Activated naive CD8-positive, alpha-beta T cell (primary cell): ENCODE results near the gene ACKR2.
"Not testable (repeated sequence)": the region's sequence is repeated elsewhere in the genome, so short reads cannot be mapped to it uniquely, and the experiment has no call there.

Source experiments
- H3K27ac Mint-ChIP-seq: one replicate; pipeline ENCODE4 v1.8.0; 2021; ENCODE audit warnings: mixed read lengths
- H3K27me3 Mint-ChIP-seq: one replicate; pipeline ENCODE4 v1.8.0; 2021; ENCODE audit warnings: mixed read lengths
- H3K36me3 Mint-ChIP-seq: one replicate; pipeline ENCODE4 v1.8.0; 2021; ENCODE audit warnings: mixed read lengths
- H3K4me1 Mint-ChIP-seq: one replicate; pipeline ENCODE4 v1.8.0; 2021; ENCODE audit warnings: low read depth, mixed read lengths
- H3K4me3 Mint-ChIP-seq: one replicate; pipeline ENCODE4 v1.8.0; 2021; ENCODE audit warnings: mild to moderate bottlenecking, mixed read lengths
- H3K9me3 Mint-ChIP-seq: one replicate; pipeline ENCODE4 v1.8.0; 2021; ENCODE audit warnings: low read depth, mixed read lengths

The ACKR2 gene

GRCh38 chr3:42790714-42791229 is 18.5 kb upstream of the ACKR2 start:
- no peak overlapping the region for H3K27ac Mint-ChIP-seq

GRCh38 chr3:42795621-42796181 is 13.5 kb upstream of the ACKR2 start:
- H3K27me3 Mint-ChIP-seq: no peaks in the 10 kb centered on the region
- H3K4me1 Mint-ChIP-seq: peaks cover 24% of the 10 kb centered on the region
- H3K27ac Mint-ChIP-seq: no peak overlapping the region
- H3K36me3 Mint-ChIP-seq: peaks cover 5% of the 10 kb centered on the region
- H3K9me3 Mint-ChIP-seq: no peaks in the 10 kb centered on the region
- no peak overlapping the region for H3K4me3 Mint-ChIP-seq

More at GRCh38 chr3:42790714-42791229, 18.5 kb upstream of the ACKR2 start:
- Mint-ChIP-seq H3K4me1 (peaks cover 11% of the 10 kb centered on the region), H3K4me3 (no peak overlapping the region), H3K36me3 (peaks cover 9% of the 10 kb centered on the region), H3K27me3 (no peaks in the 10 kb centered on the region), H3K9me3 (no peaks in the 10 kb centered on the region)

- Mint-ChIP-seq H3K36me3 (peaks cover 5% of the 10 kb centered on the region), H3K4me1 (peaks cover 27% of the 10 kb centered on the region), H3K4me3 (no peak overlapping the region), H3K27ac (no peak overlapping the region), H3K9me3 (no peaks in the 10 kb centered on the region), H3K27me3 (no peaks in the 10 kb centered on the region)
These were observed 12.8 kb upstream of the ACKR2 start for GRCh38 chr3:42796332-42796885.

GRCh38 chr3:42799376-42799775 is 9.9 kb upstream of the ACKR2 start:
- no peak overlapping the region for H3K27ac Mint-ChIP-seq
- no peaks in the 10 kb centered on the region for H3K36me3 Mint-ChIP-seq
- H3K4me3 Mint-ChIP-seq: no peak overlapping the region
- no peaks in the 10 kb centered on the region for H3K27me3 Mint-ChIP-seq
- no peaks in the 10 kb centered on the region for H3K9me3 Mint-ChIP-seq
- H3K4me1 Mint-ChIP-seq: peaks cover 45% of the 10 kb centered on the region

GRCh38 chr3:42800251-42800650 is 9.0 kb upstream of the ACKR2 start:
- H3K9me3 Mint-ChIP-seq: no peaks in the 10 kb centered on the region
- H3K27me3 Mint-ChIP-seq: no peaks in the 10 kb centered on the region
- no peak overlapping the region for H3K4me3 Mint-ChIP-seq
- no peaks in the 10 kb centered on the region for H3K36me3 Mint-ChIP-seq
- no peak overlapping the region for H3K27ac Mint-ChIP-seq
- H3K4me1 Mint-ChIP-seq: peaks cover 44% of the 10 kb centered on the region

GRCh38 chr3:42801048-42801620 is 8.1 kb upstream of the ACKR2 start:
- Mint-ChIP-seq H3K4me1 (peaks cover 40% of the 10 kb centered on the region), H3K4me3 (no peak overlapping the region), H3K27ac (no peak overlapping the region), H3K9me3 (no peaks in the 10 kb centered on the region), H3K36me3 (no peaks in the 10 kb centered on the region), H3K27me3 (peaks cover under 1% of the 10 kb centered on the region)

GRCh38 chr3:42801784-42802183 is 7.5 kb upstream of the ACKR2 start:
- Mint-ChIP-seq H3K4me3 (no peak overlapping the region), H3K4me1 (peaks cover 38% of the 10 kb centered on the region), H3K9me3 (no peaks in the 10 kb centered on the region), H3K27me3 (peaks cover 3% of the 10 kb centered on the region), H3K36me3 (no peaks in the 10 kb centered on the region), H3K27ac (no peak overlapping the region)

GRCh38 chr3:42802876-42803413 is 6.3 kb upstream of the ACKR2 start:
- H3K27me3 Mint-ChIP-seq: peaks cover 3% of the 10 kb centered on the region
- no peaks in the 10 kb centered on the region for H3K9me3 Mint-ChIP-seq
- H3K4me1 Mint-ChIP-seq: peaks cover 38% of the 10 kb centered on the region
- H3K36me3 Mint-ChIP-seq: no peaks in the 10 kb centered on the region
- peak overlapping the region; percentile 97 for H3K4me3 Mint-ChIP-seq
- H3K27ac Mint-ChIP-seq: no peak overlapping the region

- Mint-ChIP-seq H3K4me1 (peaks cover 38% of the 10 kb centered on the region), H3K27ac (peak overlapping the region; percentile 92), H3K9me3 (no peaks in the 10 kb centered on the region), H3K27me3 (peaks cover 3% of the 10 kb centered on the region), H3K4me3 (peak overlapping the region; percentile 97), H3K36me3 (no peaks in the 10 kb centered on the region)
These were observed 5.7 kb upstream of the ACKR2 start for GRCh38 chr3:42803414-42804105.

GRCh38 chr3:42804106-42804830 is 5.0 kb upstream of the ACKR2 start, which contains the start of gene HIGD1A:
Gene HIGD1A, minus strand, starts transcription at chr3:42804490. Its CDS starts 10,237 bp downstream, at chr3:42794253.
- H3K4me3 Mint-ChIP-seq: peak within 1 kb of the TSS; percentile 97
- H3K27ac Mint-ChIP-seq: peak within 1 kb of the TSS; percentile 92
- no peaks in the 10 kb centered on the region for H3K9me3 Mint-ChIP-seq
- peaks cover 3% of the 10 kb centered on the region for H3K27me3 Mint-ChIP-seq
- H3K36me3 Mint-ChIP-seq: no peaks in the 10 kb centered on the region
- H3K4me1 Mint-ChIP-seq: peaks cover 37% of the 10 kb centered on the region

GRCh38 chr3:42804831-42805132 is 4.5 kb upstream of the ACKR2 start:
- Mint-ChIP-seq H3K4me1 (peaks cover 33% of the 10 kb centered on the region), H3K27ac (peak overlapping the region; percentile 92), H3K27me3 (peaks cover 3% of the 10 kb centered on the region), H3K9me3 (no peaks in the 10 kb centered on the region), H3K36me3 (no peaks in the 10 kb centered on the region), H3K4me3 (peak overlapping the region; percentile 97)

- Mint-ChIP-seq H3K9me3 (no peaks in the 10 kb centered on the region), H3K27me3 (peaks cover 3% of the 10 kb centered on the region), H3K27ac (no peak overlapping the region), H3K4me1 (peaks cover 30% of the 10 kb centered on the region), H3K36me3 (no peaks in the 10 kb centered on the region), H3K4me3 (peak overlapping the region; percentile 97)
These were observed 4.0 kb upstream of the ACKR2 start for GRCh38 chr3:42805141-42805821.

GRCh38 chr3:42807929-42808328 is 1.3 kb upstream of the ACKR2 start:
- no peak overlapping the region for H3K27ac Mint-ChIP-seq
- H3K9me3 Mint-ChIP-seq: no peaks in the 10 kb centered on the region
- H3K27me3 Mint-ChIP-seq: peaks cover 3% of the 10 kb centered on the region
- peaks cover 11% of the 10 kb centered on the region for H3K4me1 Mint-ChIP-seq
- H3K36me3 Mint-ChIP-seq: no peaks in the 10 kb centered on the region
- H3K4me3 Mint-ChIP-seq: no peak overlapping the region

- not testable (repeated sequence) for H3K4me3 Mint-ChIP-seq, H3K36me3 Mint-ChIP-seq, H3K9me3 Mint-ChIP-seq, H3K4me1 Mint-ChIP-seq, H3K27me3 Mint-ChIP-seq, H3K27ac Mint-ChIP-seq
These were observed 1.5 kb downstream of the ACKR2 start for GRCh38 chr3:42810706-42811105.
